Measurements from ENCODE around the gene PSD.

The PSD gene

GRCh38 chr10:102419269-102420180 lies 940 bp upstream of the PSD start:
- DNase-seq, result peak; percentile 8

GRCh38 chr10:102416695-102417094 lies 1.9 kb downstream of the PSD start:
- no peak for DNase-seq

- no peak for DNase-seq
Measured at GRCh38 chr10:102416283-102416682, 2.3 kb downstream of the PSD start.

GRCh38 chr10:102414749-102415148 lies 3.8 kb downstream of the PSD start:
- DNase-seq, result no peak

GRCh38 chr10:102413806-102414561 lies 4.6 kb downstream of the PSD start:
- DNase-seq, result no peak

GRCh38 chr10:102413053-102413705 lies 5.4 kb downstream of the PSD start:
- DNase-seq, result no peak

- no peak for DNase-seq
Measured at GRCh38 chr10:102412293-102412692, 6.3 kb downstream of the PSD start.

GRCh38 chr10:102411341-102412255 lies 7.0 kb downstream of the PSD start:
- DNase-seq, result no peak

GRCh38 chr10:102410429-102411073 lies 8.0 kb downstream of the PSD start:
- DNase-seq, result no peak

- no peak for DNase-seq
Measured at GRCh38 chr10:102409604-102410428, 8.8 kb downstream of the PSD start.

- no peak for DNase-seq
Measured at GRCh38 chr10:102408728-102409603, 9.6 kb downstream of the PSD start.

GRCh38 chr10:102408131-102408727 lies 10.4 kb downstream of the PSD start:
- DNase-seq, result no peak

GRCh38 chr10:102407425-102408130 lies 11.0 kb downstream of the PSD start:
- DNase-seq, result no peak

GRCh38 chr10:102406815-102407214 lies 11.8 kb downstream of the PSD start:
- no peak for DNase-seq

GRCh38 chr10:102405632-102406031 lies 13.0 kb downstream of the PSD start:
- no peak for DNase-seq

GRCh38 chr10:102405108-102405571 lies 13.4 kb downstream of the PSD start:
- DNase-seq, result no peak

GRCh38 chr10:102404361-102405107 lies 14.1 kb downstream of the PSD start:
- DNase-seq, result no peak

- DNase-seq, result no peak
Measured at GRCh38 chr10:102403115-102403514, 15.5 kb downstream of the PSD start.
